Esophagus mucosa (tissue), 1 donor: ENCODE data around the gene MITF. TPM values are rescaled to one million over a fixed set of nuclear protein-coding genes. Genes with fewer than 3 reads are reported as not detected.

Experiments
- ATAC-seq: fragments of 200-7000 bp; cut with Tn5 transposase; one replicate; pipeline ENCODE4 v1.9.1; 2020
- total RNA-seq: library from RNA; stranded (reverse); gene quantifications from one replicate; pipeline ENCODE4 v1.2.4, GENCODE V29; 2023
- donor health status: DM: yes; HTN: yes; CAD: no.

The MITF gene
- 2.1 TPM for total RNA-seq

GRCh38 chr3:69739204-69740102 is at the start of gene MITF:
Gene MITF (plus strand): TSS chr3:69739464. CDS start chr3:69739598, 134 bp downstream.
- peak; percentile 98 for ATAC-seq

GRCh38 chr3:69691860-69692259 is 47.4 kb upstream of the MITF start:
- no peak for ATAC-seq

GRCh38 chr3:69692761-69693160 is 46.5 kb upstream of the MITF start:
- ATAC-seq: no peak

- ATAC-seq: no peak
These were observed 43.8 kb upstream of the MITF start for GRCh38 chr3:69695443-69695842.

- no peak for ATAC-seq
These were observed 43.3 kb upstream of the MITF start for GRCh38 chr3:69695933-69696332.

- ATAC-seq: no peak
These were observed 42.9 kb upstream of the MITF start for GRCh38 chr3:69696367-69696766.

- ATAC-seq: no peak
These were observed 41.9 kb upstream of the MITF start for GRCh38 chr3:69697381-69697780.

- ATAC-seq: no peak
These were observed 40.5 kb upstream of the MITF start for GRCh38 chr3:69698728-69699127.

- ATAC-seq: no peak
These were observed 40.1 kb upstream of the MITF start for GRCh38 chr3:69699183-69699582.

GRCh38 chr3:69700949-69701348 is 38.3 kb upstream of the MITF start:
- no peak for ATAC-seq

- ATAC-seq: no peak
These were observed 28.9 kb upstream of the MITF start for GRCh38 chr3:69710153-69710977.

- ATAC-seq: no peak
These were observed 27.0 kb upstream of the MITF start for GRCh38 chr3:69712269-69712668.

GRCh38 chr3:69712933-69713332 is 26.3 kb upstream of the MITF start:
- ATAC-seq: no peak

- ATAC-seq: no peak
These were observed 24.1 kb upstream of the MITF start for GRCh38 chr3:69715204-69715603.

GRCh38 chr3:69716119-69716518 is 23.1 kb upstream of the MITF start:
- no peak for ATAC-seq

GRCh38 chr3:69718866-69719586 is 20.2 kb upstream of the MITF start:
- no peak for ATAC-seq

- ATAC-seq: no peak
These were observed 19.6 kb upstream of the MITF start for GRCh38 chr3:69719587-69720122.

- ATAC-seq: no peak
These were observed 18.4 kb upstream of the MITF start for GRCh38 chr3:69720824-69721223.

- no peak for ATAC-seq
These were observed 15.9 kb upstream of the MITF start for GRCh38 chr3:69723389-69723788.

GRCh38 chr3:69724722-69725435 is 14.4 kb upstream of the MITF start:
- ATAC-seq: no peak

GRCh38 chr3:69725994-69726571 is 13.2 kb upstream of the MITF start:
- no peak for ATAC-seq
